H9 (cell line): ENCODE measurements around the gene KTN1. TPM values are rescaled to one million over a fixed set of nuclear protein-coding genes. Genes with fewer than 3 reads are reported as not detected.

ENCODE experiments used
- DNase-seq: peaks from one replicate; pipeline ENCODE4 v3.0.0-alpha.2; 2017
- H2AFZ ChIP-seq: one replicate; pipeline ENCODE4 v1.6.1; 2013; ENCODE audit warnings: mild to moderate bottlenecking, low read length, control low read depth, moderate library complexity
- H2AK5ac ChIP-seq: 2 replicates; pipeline ENCODE4 v1.6.1; 2013; ENCODE audit warnings: low read length, control low read depth, mixed read lengths; ENCODE audit not compliant: insufficient read length
- H2BK120ac ChIP-seq: one replicate; pipeline ENCODE4 v1.6.1; 2013; ENCODE audit warnings: low read depth, mild to moderate bottlenecking, low read length, control low read depth, inconsistent platforms; ENCODE audit not compliant: poor library complexity, severe bottlenecking
- H2BK12ac ChIP-seq: 2 replicates; pipeline ENCODE4 v1.6.1; 2013; ENCODE audit warnings: low read length, control low read depth, mixed read lengths, low read depth; ENCODE audit not compliant: insufficient read length
- H2BK15ac ChIP-seq: 2 replicates; pipeline ENCODE4 v1.6.1; 2013; ENCODE audit warnings: low read depth, low read length, control low read depth
- H2BK20ac ChIP-seq: one replicate; pipeline ENCODE4 v1.6.1; 2013; ENCODE audit warnings: low read depth, mild to moderate bottlenecking, low read length, control low read depth, inconsistent platforms; ENCODE audit not compliant: poor library complexity, severe bottlenecking
- H2BK5ac ChIP-seq: 2 replicates; pipeline ENCODE4 v1.6.1; 2013; ENCODE audit warnings: low read length, control low read depth, mixed read lengths; ENCODE audit not compliant: insufficient read length
- H3K14ac ChIP-seq: 2 replicates; pipeline ENCODE4 v1.6.1; 2013; ENCODE audit warnings: low read length, control low read depth; ENCODE audit not compliant: insufficient read depth
- H3K18ac ChIP-seq: 2 replicates; pipeline ENCODE4 v1.6.1; 2013; ENCODE audit warnings: low read depth, mild to moderate bottlenecking, mixed read lengths, low read length, control low read depth; ENCODE audit not compliant: insufficient read length
- H3K23ac ChIP-seq: 2 replicates; pipeline ENCODE4 v1.6.1; 2013; ENCODE audit warnings: low read length, control low read depth, mixed read lengths, low read depth; ENCODE audit not compliant: insufficient read length
- H3K23me2 ChIP-seq: 2 replicates; pipeline ENCODE4 v1.6.1; 2013; ENCODE audit warnings: low read depth, mild to moderate bottlenecking, mixed read lengths, low read length, control low read depth; ENCODE audit not compliant: insufficient read length, poor library complexity, severe bottlenecking
- H3K27ac ChIP-seq: 2 replicates; pipeline ENCODE4 v1.5.1; 2013; ENCODE audit warnings: low read length, control low read depth, mixed read lengths, low read depth; ENCODE audit not compliant: insufficient read length
- H3K27me3 ChIP-seq: 2 replicates; pipeline ENCODE4 v1.6.1; 2013; ENCODE audit warnings: low read length, control low read depth, inconsistent platforms; ENCODE audit not compliant: insufficient read depth
- H3K4ac ChIP-seq: 2 replicates; pipeline ENCODE4 v1.6.1; 2013; ENCODE audit warnings: low read depth, mild to moderate bottlenecking, control low read depth, inconsistent platforms, low read length, moderate library complexity
- H3K4me1 ChIP-seq: 2 replicates; pipeline ENCODE4 v1.6.1; 2013; ENCODE audit warnings: low read length, control low read depth, inconsistent platforms; ENCODE audit not compliant: insufficient read depth
- H3K4me2 ChIP-seq: 2 replicates; pipeline ENCODE4 v1.6.1; 2013; ENCODE audit warnings: low read length, control low read depth, mixed read lengths; ENCODE audit not compliant: insufficient read length, insufficient read depth
- H3K56ac ChIP-seq: 2 replicates; pipeline ENCODE4 v1.6.1; 2013; ENCODE audit warnings: low read depth, mild to moderate bottlenecking, mixed read lengths, low read length, control low read depth; ENCODE audit not compliant: insufficient read length
- H3K79me1 ChIP-seq: 2 replicates; pipeline ENCODE4 v1.6.1; 2013; ENCODE audit warnings: low read depth, mild to moderate bottlenecking, moderate library complexity, low read length, control low read depth, inconsistent platforms; ENCODE audit not compliant: insufficient read depth, poor library complexity, severe bottlenecking
- H3K79me2 ChIP-seq: 2 replicates; pipeline ENCODE4 v1.6.1; 2013; ENCODE audit warnings: low read length, control low read depth, inconsistent platforms; ENCODE audit not compliant: insufficient read depth
- H3K9ac ChIP-seq: 2 replicates; pipeline ENCODE4 v1.6.1; 2013; ENCODE audit warnings: low read length, control low read depth, mixed read lengths; ENCODE audit not compliant: insufficient read length; ENCODE audit errors: extremely low read depth
- H3K9me3 ChIP-seq: one replicate; pipeline ENCODE4 v1.6.1; 2013; ENCODE audit warnings: low read depth, low read length, inconsistent platforms; ENCODE audit not compliant: control insufficient read depth
- H3T11ph ChIP-seq: one replicate; pipeline ENCODE4 v1.6.1; 2013; ENCODE audit warnings: mild to moderate bottlenecking, low read length, control low read depth, inconsistent platforms
- H4K20me1 ChIP-seq: one replicate; pipeline ENCODE4 v1.6.1; 2013; ENCODE audit not compliant: control insufficient read depth, insufficient read length, insufficient read depth
- H4K5ac ChIP-seq: 2 replicates; pipeline ENCODE4 v1.6.1; 2013; ENCODE audit warnings: low read depth, mild to moderate bottlenecking, mixed read lengths, low read length, control low read depth; ENCODE audit not compliant: insufficient read length
- H4K8ac ChIP-seq: replicated peaks from 2 replicates; pipeline ENCODE4 v1.6.1; 2013; ENCODE audit warnings: low read length, control low read depth, mixed read lengths, low read depth; ENCODE audit not compliant: insufficient read length
- H4K91ac ChIP-seq: 2 replicates; pipeline ENCODE4 v1.6.1; 2013; ENCODE audit warnings: low read depth, mild to moderate bottlenecking, moderate library complexity, mixed read lengths, low read length, control low read depth; ENCODE audit not compliant: insufficient read length
- H3K27ac Mint-ChIP-seq, 3 experiments: 2 replicates in 2 of 3; 3 replicates in 1 of 3; pipeline ENCODE4 v1.8.0; 2020 to 2021; ENCODE audit warnings: mixed read lengths in 3 of 3, mild to moderate bottlenecking in 1 of 3, moderate library complexity in 1 of 3
- H3K27me3 Mint-ChIP-seq: 2 replicates; pipeline ENCODE4 v1.8.0; 2021; ENCODE audit warnings: low read depth, mild to moderate bottlenecking, moderate library complexity, mixed read lengths
- H3K36me3 Mint-ChIP-seq, 3 experiments: 2 replicates in 2 of 3; 3 replicates in 1 of 3; pipeline ENCODE4 v1.8.0; 2020 to 2021; ENCODE audit warnings: low read depth in 3 of 3, mixed read lengths in 3 of 3; ENCODE audit not compliant: insufficient read depth in 1 of 3
- H3K4me1 Mint-ChIP-seq, 2 experiments: 2 replicates each; pipeline ENCODE4 v1.8.0; 2020; ENCODE audit warnings: mixed read lengths in 2 of 2
- H3K4me3 Mint-ChIP-seq, 2 experiments: 2 replicates in 1 of 2; 3 replicates in 1 of 2; pipeline ENCODE4 v1.8.0; 2020 to 2021; ENCODE audit warnings: mild to moderate bottlenecking in 2 of 2, mixed read lengths in 2 of 2, moderate library complexity in 1 of 2
- H3K9me3 Mint-ChIP-seq, 2 experiments: 2 replicates in 1 of 2; 3 replicates in 1 of 2; pipeline ENCODE4 v1.8.0; 2020; ENCODE audit warnings: mild to moderate bottlenecking in 2 of 2, mixed read lengths in 2 of 2, moderate library complexity in 1 of 2
- CTCF ChIP-seq: fragments of 200-600 bp; sonication (generic); conservative IDR thresholded peaks from 3 replicates; pipeline ENCODE4 v1.8.0; 2021; ENCODE audit warnings: antibody characterized with exemption, mild to moderate bottlenecking
- WGBS: extraction: QIAGEN DNeasy Blood & Tissue Kit; methylation state at CpG from one replicate; pipeline ENCODE4 v1.1.7; 2013; ENCODE audit warnings: missing lambda C conversion rate, low lambda C conversion rate, mixed read lengths; ENCODE audit not compliant: insufficient read length; ENCODE audit errors: extremely low coverage; 5-methylcytosine and 5-hydroxymethylcytosine counted together
- total RNA-seq: library from RNA; stranded (reverse); gene quantifications from 2 replicates; pipeline ENCODE4 v1.2.1, GENCODE V29; 2021

KTN1 gene
- total RNA-seq, 1 experiment from 2014 or later: 128 TPM

DNA sequence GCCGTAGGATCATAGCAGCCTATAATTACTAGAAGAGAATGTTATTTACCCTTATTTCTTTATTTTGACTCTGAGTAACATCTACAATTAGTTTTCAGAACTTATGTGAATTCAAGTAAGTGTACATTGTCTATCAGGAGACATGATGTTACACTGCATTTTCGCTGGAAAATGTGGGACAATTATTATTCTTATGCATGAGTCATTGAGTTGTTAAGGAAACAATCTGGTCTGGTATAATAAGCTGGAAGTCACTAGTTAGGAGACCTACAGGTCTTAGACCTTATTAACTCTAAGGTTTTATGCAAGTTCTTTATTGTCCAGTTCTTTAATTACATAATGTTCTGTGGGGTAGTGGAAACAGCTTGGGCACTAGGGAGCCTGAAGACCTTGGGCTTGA lies 5.8 kb downstream of the KTN1 start:
- H3K9me3 ChIP-seq: no peaks in the 10 kb centered on the region
- no peak overlapping the region for H2BK5ac ChIP-seq
- H3K14ac ChIP-seq: no peak overlapping the region
- no CpG with 5 or more reads among the region's 2 CpGs for WGBS
- H3K23ac ChIP-seq: no peak overlapping the region
- no peak overlapping the region for H2BK12ac ChIP-seq
- H2AK5ac ChIP-seq: no peak overlapping the region
- no peak for DNase-seq
- H3K23me2 ChIP-seq: peaks cover 4% of the 10 kb centered on the region
- no peak overlapping the region for H4K91ac ChIP-seq
- H3K9ac ChIP-seq: no peak overlapping the region
- H3K79me2 ChIP-seq: peaks cover 46% of the 10 kb centered on the region; the same call in 1 of the 2 replicates
- no peak overlapping the region for H2BK120ac ChIP-seq
- H2BK20ac ChIP-seq: no peak overlapping the region
- H3K56ac ChIP-seq: no peak overlapping the region
- no peak overlapping the region for H2AFZ ChIP-seq
- no peak overlapping the region for H2BK15ac ChIP-seq
- H4K8ac ChIP-seq: no peak overlapping the region
- no peak overlapping the region for H3K27ac ChIP-seq
- no peaks in the 10 kb centered on the region for H3K27me3 ChIP-seq
- no peaks in the 10 kb centered on the region; a peak in 1 of 7 replicates for H3K36me3 Mint-ChIP-seq
- TF ChIP-seq CTCF: no peak
- no peak overlapping the region for H3K27ac Mint-ChIP-seq
- no peak overlapping the region for H4K5ac ChIP-seq
- peaks cover 4% of the 10 kb centered on the region; the same call in 1 of the 2 replicates for H3K4me1 ChIP-seq
- peaks cover 6% of the 10 kb centered on the region for H3K79me1 ChIP-seq
- H3K4me3 Mint-ChIP-seq: no peak overlapping the region
- no peaks in the 10 kb centered on the region for H3K27me3 Mint-ChIP-seq
- no peaks in the 10 kb centered on the region for H3K9me3 Mint-ChIP-seq
- no peak overlapping the region for H3T11ph ChIP-seq
- no peak overlapping the region for H3K4ac ChIP-seq
- H3K4me1 Mint-ChIP-seq: peaks cover 28 to 36% of the 10 kb centered on the region in 2 experiments
- no peak overlapping the region for H3K18ac ChIP-seq
- no peak overlapping the region for H3K4me2 ChIP-seq
- H4K20me1 ChIP-seq: no peaks in the 10 kb centered on the region
